Common myeloid progenitor, CD34-positive (primary cell): ENCODE results near the gene PITPNC1.

Source experiments
- CTCF ChIA-PET: fragments of 350-600 bp; sonication (Branson Sonifier 250); formaldehyde crosslinking; loops from one replicate; lab custom pipeline; 2021; ENCODE audit warnings: antibody characterized with exemption; lab: Charles Lee
- POLR2A ChIA-PET: fragments of 350-600 bp; sonication (Branson Sonifier 250); formaldehyde crosslinking; loops from one replicate; lab custom pipeline; 2021; ENCODE audit warnings: antibody characterized with exemption; lab: Charles Lee
- DNase-seq, 3 donors: peaks; one replicate each; pipeline versions ENCODE4 v3.0.0 to v3.0.0-alpha.2; 2013
- H3K27ac ChIP-seq, 2 experiments: 1 replicate in 1 of 2; 2 replicates in 1 of 2; pipeline ENCODE4 v1.7.0; 2013; ENCODE audit warnings: inconsistent platforms in 2 of 2, low read length in 2 of 2, mild to moderate bottlenecking in 2 of 2, low read depth in 1 of 2, moderate library complexity in 1 of 2; ENCODE audit not compliant: severe bottlenecking in 2 of 2, insufficient read depth in 1 of 2, poor library complexity in 1 of 2
- H3K27me3 ChIP-seq, 5 experiments: replicated peaks in 2 of 5; 1 replicate in 3 of 5; 2 replicates in 2 of 5; pipeline versions ENCODE4 v1.6.1 to v1.7.0; 2013; ENCODE audit warnings: low read length in 4 of 5, mild to moderate bottlenecking in 2 of 5, moderate library complexity in 2 of 5, inconsistent platforms in 1 of 5; ENCODE audit not compliant: insufficient read depth in 5 of 5, control insufficient read depth in 4 of 5
- H3K36me3 ChIP-seq, 4 experiments: 1 replicate in 2 of 4; 2 replicates in 2 of 4; pipeline versions ENCODE4 v1.6.1 to v1.7.0; 2013; ENCODE audit warnings: low read length in 3 of 4, control low read depth in 1 of 4, mild to moderate bottlenecking in 1 of 4; ENCODE audit not compliant: control insufficient read depth in 4 of 4, insufficient read depth in 4 of 4
- H3K4me1 ChIP-seq, 4 experiments: 1 replicate in 3 of 4; 2 replicates in 1 of 4; pipeline versions ENCODE4 v1.6.1 to v1.7.1; 2013; ENCODE audit warnings: low read length in 3 of 4, mild to moderate bottlenecking in 3 of 4, control low read depth in 1 of 4, inconsistent platforms in 1 of 4, moderate library complexity in 1 of 4; ENCODE audit not compliant: control insufficient read depth in 4 of 4, insufficient read depth in 4 of 4; ENCODE audit errors: control extremely low read depth in 1 of 4
- H3K4me3 ChIP-seq, 7 experiments: 1 replicate in 4 of 7; 2 replicates in 3 of 7; pipeline versions ENCODE4 v1.5.1 to v1.7.0; 2013; ENCODE audit warnings: mild to moderate bottlenecking in 7 of 7, low read length in 6 of 7, moderate library complexity in 6 of 7, inconsistent platforms in 2 of 7, low read depth in 2 of 7, control low read depth in 1 of 7; ENCODE audit not compliant: insufficient read depth in 4 of 7, control insufficient read depth in 1 of 7; ENCODE audit errors: extremely low read depth in 1 of 7
- H3K9me3 ChIP-seq, 5 experiments: 1 replicate in 4 of 5; 2 replicates in 1 of 5; pipeline versions ENCODE4 v1.6.1 to v1.7.1; 2013; ENCODE audit warnings: low read length in 4 of 5, mild to moderate bottlenecking in 2 of 5, inconsistent platforms in 1 of 5, low read depth in 1 of 5, moderate library complexity in 1 of 5; ENCODE audit not compliant: control insufficient read depth in 4 of 5, insufficient read depth in 2 of 5; ENCODE audit errors: control extremely low read depth in 1 of 5
- WGBS: methylation state at CpG from one replicate; pipeline ENCODE4 v1.1.5; 2013; ENCODE audit not compliant: insufficient coverage; 5-methylcytosine and 5-hydroxymethylcytosine counted together

PITPNC1 gene

DNA sequence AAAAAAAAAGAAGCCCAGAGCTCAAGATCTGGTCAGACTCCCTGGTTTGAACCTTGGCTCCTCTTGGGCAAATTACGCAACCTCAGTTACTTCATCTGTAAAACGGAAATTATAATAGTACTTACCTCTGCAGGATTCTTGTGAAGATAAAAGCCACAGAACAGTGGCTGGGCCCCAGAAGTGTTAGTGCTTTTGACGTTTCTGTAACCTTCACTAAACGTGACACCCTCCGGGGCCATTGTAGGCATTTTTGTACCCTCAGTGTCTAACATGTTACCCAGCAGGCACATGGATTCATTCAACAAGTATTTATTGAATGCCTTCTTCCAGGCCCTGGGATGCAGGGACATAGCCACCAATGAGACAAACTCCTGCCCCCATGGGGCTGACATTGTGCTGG, 58.0 kb downstream of the PITPNC1 start:
- H3K4me1 ChIP-seq = peaks cover 4 to 49% (median 22%) of the 10 kb centered on the region in 4 experiments
- DNase-seq = no peak
- CTCF ChIA-PET = no interaction called here

DNA sequence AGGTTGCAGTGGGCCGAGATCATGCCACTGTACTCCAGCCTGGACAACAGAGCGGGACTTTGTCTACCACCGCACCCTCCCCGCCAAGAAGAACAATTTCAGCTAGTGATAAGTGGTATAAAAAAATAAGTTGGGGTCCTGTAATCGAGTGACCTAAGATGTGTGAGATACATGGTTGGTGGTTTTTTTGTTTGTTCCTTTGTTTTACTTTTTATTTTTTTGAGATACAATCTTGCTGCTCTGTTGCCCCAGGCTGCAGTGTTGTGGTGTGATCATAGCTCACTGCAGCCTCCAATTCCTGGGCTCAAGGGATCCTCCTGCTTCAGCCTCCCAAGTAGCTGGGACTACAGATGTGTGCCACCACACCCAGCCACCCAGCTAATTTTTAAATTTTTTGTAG, 58.7 kb downstream of the PITPNC1 start:
- Histone ChIP-seq H3K4me3 (no peak overlapping the region), H3K27me3 (no peaks in the 10 kb centered on the region), H3K9me3 (no peaks in the 10 kb centered on the region), H3K4me1 (peaks cover 5 to 50% (median 26%) of the 10 kb centered on the region in 4 experiments), H3K36me3 (no peaks in the 10 kb centered on the region), H3K27ac (no peak overlapping the region)
- POLR2A ChIA-PET = no interaction called here
- CTCF ChIA-PET = no interaction called here
- 96% methylated on average over 4 of the region's 5 CpGs for WGBS
- no peak for DNase-seq

More for the DNA sequence above, 58.0 kb downstream of the PITPNC1 start:
- H3K4me3 ChIP-seq = no peak overlapping the region
- no peaks in the 10 kb centered on the region for H3K9me3 ChIP-seq
- POLR2A ChIA-PET = no interaction called here
- WGBS = 63% methylated on average over 5 of the region's 5 CpGs
- H3K36me3 ChIP-seq = no peaks in the 10 kb centered on the region
- H3K27ac ChIP-seq = no peak overlapping the region
- no peaks in the 10 kb centered on the region for H3K27me3 ChIP-seq

DNA sequence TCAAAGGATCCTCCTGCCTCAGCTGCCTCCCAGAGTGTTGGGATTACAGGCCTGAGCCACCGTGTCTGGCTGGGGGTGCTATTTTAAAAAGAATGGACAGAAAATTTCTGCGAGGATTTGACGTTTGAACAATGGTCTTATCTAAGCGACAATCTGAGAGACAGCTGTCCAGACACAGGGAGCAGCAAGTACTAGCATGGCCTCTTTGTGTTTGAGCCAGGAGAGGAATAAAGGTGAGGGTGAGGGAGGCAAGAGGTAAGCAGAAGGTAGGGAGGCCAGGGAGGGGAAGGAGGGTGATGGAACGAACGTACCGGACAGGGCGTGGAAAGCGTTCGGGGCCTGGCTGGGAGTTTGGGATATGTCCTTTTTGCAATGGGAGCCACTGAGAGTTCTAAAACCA, 59.2 kb downstream of the PITPNC1 start:
- peaks cover 8 to 50% (median 30%) of the 10 kb centered on the region in 4 experiments for H3K4me1 ChIP-seq
- POLR2A ChIA-PET = no interaction called here
- no peaks in the 10 kb centered on the region for H3K27me3 ChIP-seq
- no peak for DNase-seq
- no peak overlapping the region for H3K27ac ChIP-seq
- H3K4me3 ChIP-seq = no peak overlapping the region
- CTCF ChIA-PET = no interaction called here
- H3K9me3 ChIP-seq = no peaks in the 10 kb centered on the region
- no peaks in the 10 kb centered on the region for H3K36me3 ChIP-seq
- WGBS = 96% methylated on average over 10 of the region's 10 CpGs

DNA sequence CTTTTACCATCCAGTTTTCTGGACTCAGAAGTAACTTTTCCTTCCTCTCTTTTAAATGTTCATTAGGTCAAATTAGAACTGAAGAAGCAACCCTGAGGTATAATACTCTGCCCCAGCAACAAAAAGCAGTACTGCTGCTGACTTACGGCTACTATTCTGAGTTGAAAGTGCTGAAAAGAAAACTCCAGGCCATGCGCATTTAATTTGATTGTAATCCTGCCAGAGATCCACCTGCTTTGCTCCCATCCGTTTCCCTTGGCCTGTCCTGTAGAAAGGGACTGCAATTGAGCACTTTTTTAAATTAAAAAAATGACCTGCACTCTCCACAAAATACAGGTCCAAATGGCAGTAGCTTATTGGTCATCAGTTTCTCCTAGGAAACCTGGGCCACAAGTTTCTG, 61.6 kb downstream of the PITPNC1 start:
- POLR2A ChIA-PET = no interaction called here
- CTCF ChIA-PET = interaction anchor here (1.3 to 1.7 kb wide), 2 partner anchors 11 to 64 kb away, joined by 3 read pairs; no protein-coding TSS in a partner anchor
- Histone ChIP-seq H3K4me1 (peaks cover 11 to 44% (median 31%) of the 10 kb centered on the region in 4 experiments), H3K27me3 (no peaks in the 10 kb centered on the region), H3K36me3 (no peaks in the 10 kb centered on the region), H3K9me3 (no peaks in the 10 kb centered on the region), H3K27ac (no peak overlapping the region), H3K4me3 (no peak overlapping the region)
- DNase-seq = no peak
- WGBS = 100% methylated on average over 3 of the region's 3 CpGs

DNA sequence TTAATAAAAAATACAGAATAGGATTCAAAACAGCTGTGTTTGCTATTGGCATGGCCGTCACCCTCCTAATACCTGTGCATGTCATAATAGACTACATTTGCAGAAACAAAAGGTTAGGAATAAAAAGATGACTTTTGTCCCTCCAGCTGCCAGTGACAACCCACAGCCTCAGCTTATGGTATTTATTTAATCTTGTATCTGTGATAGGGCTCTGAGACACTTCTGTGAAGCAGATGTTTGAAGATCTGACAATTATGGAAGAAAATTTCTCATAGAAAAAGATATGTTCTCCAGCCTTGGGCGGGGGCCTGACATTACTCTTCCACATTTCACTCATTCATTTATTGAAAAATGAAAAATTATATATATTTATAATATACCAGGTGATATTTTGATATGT, 62.2 kb downstream of the PITPNC1 start:
- Histone ChIP-seq H3K27ac (no peak overlapping the region), H3K27me3 (no peaks in the 10 kb centered on the region), H3K36me3 (no peaks in the 10 kb centered on the region), H3K9me3 (no peaks in the 10 kb centered on the region), H3K4me3 (no peak overlapping the region), H3K4me1 (peaks cover 11 to 44% (median 30%) of the 10 kb centered on the region in 4 experiments)
- no peak for DNase-seq
- POLR2A ChIA-PET = no interaction called here
- WGBS = no CpG with 5 or more reads among the region's 2 CpGs
- CTCF ChIA-PET = interaction anchor here (1.3 kb wide), 1 partner anchor 10 kb away, joined by 3 read pairs; no protein-coding TSS in a partner anchor

DNA sequence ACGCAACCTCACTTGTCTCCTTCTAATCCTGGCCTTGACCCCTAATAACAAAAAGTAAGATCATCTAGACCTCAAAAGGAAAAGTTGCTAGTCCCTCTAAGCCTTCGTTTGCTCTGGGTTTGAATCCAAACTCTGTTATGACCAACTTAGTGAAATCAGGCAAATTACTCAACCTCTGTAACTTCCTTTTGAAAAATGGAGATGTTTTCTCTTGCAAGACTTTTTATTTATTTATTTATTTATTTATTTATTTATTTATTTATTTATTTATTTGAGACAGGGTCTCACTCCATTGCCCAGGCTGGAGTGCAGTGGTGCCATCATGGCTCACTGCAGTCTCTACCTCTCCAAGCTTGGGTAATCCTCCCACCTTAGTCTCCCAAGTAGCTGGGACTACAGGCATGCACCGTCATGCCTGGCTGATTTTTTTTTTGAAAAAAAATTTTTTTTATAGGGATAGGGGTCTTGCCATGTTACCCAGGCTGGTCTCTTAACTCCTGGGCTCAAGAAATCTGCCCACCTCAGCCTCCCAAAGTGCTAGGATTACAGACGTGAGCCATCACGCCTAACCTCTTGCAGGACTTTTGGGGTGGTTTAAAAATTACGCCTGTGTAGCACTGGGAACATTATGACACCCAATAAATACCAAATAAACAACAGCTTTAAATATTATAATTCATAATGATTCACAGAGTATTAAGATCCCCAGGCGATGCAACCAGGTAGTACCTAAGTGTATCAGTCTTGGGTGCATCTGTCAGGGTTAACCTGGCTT, 63.4 kb downstream of the PITPNC1 start:
- no peaks in the 10 kb centered on the region for H3K9me3 ChIP-seq
- H3K36me3 ChIP-seq = no peaks in the 10 kb centered on the region
- CTCF ChIA-PET = interaction anchor here (0.6 to 3.0 kb wide), 9 partner anchors 9 to 1048 kb away, joined by 3 to 18 read pairs (median 3); no protein-coding TSS in a partner anchor
- peaks cover 11 to 37% (median 30%) of the 10 kb centered on the region in 4 experiments for H3K4me1 ChIP-seq
- H3K27me3 ChIP-seq = no peaks in the 10 kb centered on the region
- 92% methylated on average over 2 of the region's 7 CpGs for WGBS
- no peak for DNase-seq
- no peak overlapping the region for H3K27ac ChIP-seq
- POLR2A ChIA-PET = interaction anchor here (0.6 kb wide), 1 partner anchor 22 kb away, joined by 3 read pairs; no protein-coding TSS in a partner anchor
- H3K4me3 ChIP-seq = peak overlapping the region in 3 of 7 experiments; percentile 4 to 16 (median 6)
